GM23338 (cell line): ENCODE data around the gene CGRRF1.

Source experiments
- CREB1 ChIP-seq: fragments of 250-450 bp; sonication (Bioruptor Pico); IDR thresholded peaks from 2 replicates; pipeline ENCODE4 v1.5.0; 2020; ENCODE audit warnings: low read depth, mild to moderate bottlenecking, moderate library complexity
- EZH2 ChIP-seq: fragments of 200-600 bp; sonication (generic); IDR thresholded peaks from one replicate; pipeline ENCODE4 v1.8.0; 2017; ENCODE audit warnings: antibody characterized with exemption, mild to moderate bottlenecking, low read depth; ENCODE audit not compliant: unreplicated experiment
- EZH2phosphoT487 ChIP-seq: fragments of 200-600 bp; sonication (generic); IDR thresholded peaks from one replicate; pipeline ENCODE4 v1.8.1; 2018; ENCODE audit warnings: antibody characterized with exemption; ENCODE audit not compliant: unreplicated experiment
- JUNB ChIP-seq: IDR thresholded peaks from one replicate; pipeline ENCODE4 v1.6.1; 2016; ENCODE audit warnings: antibody characterized with exemption; ENCODE audit not compliant: unreplicated experiment
- NANOG ChIP-seq: IDR thresholded peaks from 2 replicates; pipeline ENCODE4 v1.6.1; 2016; ENCODE audit warnings: antibody characterized with exemption, borderline replicate concordance
- POLR2AphosphoS5 ChIP-seq: IDR thresholded peaks from 2 replicates; pipeline ENCODE4 v1.6.1; 2016; ENCODE audit warnings: antibody characterized with exemption, low read depth
- STAT1 ChIP-seq: IDR thresholded peaks from one replicate; pipeline ENCODE4 v1.6.1; 2016; ENCODE audit warnings: antibody characterized with exemption; ENCODE audit not compliant: unreplicated experiment
- ZNF114 ChIP-seq: fragments of 250-450 bp; sonication (Bioruptor Pico); IDR thresholded peaks from 2 replicates; pipeline ENCODE4 v1.5.0; 2020; ENCODE audit warnings: mild to moderate bottlenecking, moderate library complexity
- ZNF331 ChIP-seq: fragments of 250-450 bp; sonication (Bioruptor Pico); IDR thresholded peaks from 2 replicates; pipeline ENCODE4 v1.5.0; 2020; ENCODE audit warnings: low read depth, mild to moderate bottlenecking, moderate library complexity
- TF ChIP-seq, protein P1 (sequence below), 2 experiments: fragments of 200-600 bp in 1 of 2; sonication (generic) in 1 of 2; conservative IDR thresholded peaks; 2 replicates each; pipeline versions ENCODE4 v1.5.1 to v1.6.1; 2016 to 2017; ENCODE audit warnings: antibody characterized with exemption in 2 of 2, low read depth in 2 of 2, mild to moderate bottlenecking in 2 of 2, moderate library complexity in 1 of 2
- TF ChIP-seq, protein P2 (sequence below): IDR thresholded peaks from one replicate; pipeline ENCODE4 v1.6.1; 2018; ENCODE audit warnings: antibody characterized with exemption; ENCODE audit not compliant: unreplicated experiment
- TF ChIP-seq, protein P3 (sequence below): IDR thresholded peaks from 2 replicates; pipeline ENCODE4 v1.6.1; 2016; ENCODE audit warnings: antibody characterized with exemption

DNA sequence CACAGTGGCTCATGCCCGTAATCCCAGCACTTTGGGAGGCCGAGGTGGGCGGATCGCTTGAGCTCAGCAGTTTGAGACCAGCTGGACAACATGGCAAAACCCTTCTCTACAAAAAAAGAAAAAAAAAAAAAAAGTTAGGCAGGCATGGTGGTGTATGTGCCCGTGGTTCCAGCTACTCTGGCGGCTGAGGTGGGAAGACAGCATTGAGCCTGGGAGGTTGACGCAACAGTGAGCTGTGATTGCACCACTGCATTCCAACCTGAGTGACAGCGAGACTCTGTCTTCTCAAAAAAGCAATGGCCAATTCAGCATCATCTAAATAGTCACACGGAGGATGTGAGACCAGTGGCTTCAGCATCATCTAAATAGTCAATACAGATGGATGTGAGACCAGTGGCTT, 46.8 kb downstream of the CGRRF1 start:
- TF ChIP-seq EZH2 (no peak), POLR2AphosphoS5 (no peak), CREB1 (CRISPR knock-in tag) (no peak), EZH2phosphoT487 (no peak), JUNB (no peak), ZNF114 (CRISPR knock-in tag) (no peak), ZNF331 (CRISPR knock-in tag) (no peak), NANOG (no peak), STAT1 (no peak)
- TF ChIP-seq, protein P1, sequence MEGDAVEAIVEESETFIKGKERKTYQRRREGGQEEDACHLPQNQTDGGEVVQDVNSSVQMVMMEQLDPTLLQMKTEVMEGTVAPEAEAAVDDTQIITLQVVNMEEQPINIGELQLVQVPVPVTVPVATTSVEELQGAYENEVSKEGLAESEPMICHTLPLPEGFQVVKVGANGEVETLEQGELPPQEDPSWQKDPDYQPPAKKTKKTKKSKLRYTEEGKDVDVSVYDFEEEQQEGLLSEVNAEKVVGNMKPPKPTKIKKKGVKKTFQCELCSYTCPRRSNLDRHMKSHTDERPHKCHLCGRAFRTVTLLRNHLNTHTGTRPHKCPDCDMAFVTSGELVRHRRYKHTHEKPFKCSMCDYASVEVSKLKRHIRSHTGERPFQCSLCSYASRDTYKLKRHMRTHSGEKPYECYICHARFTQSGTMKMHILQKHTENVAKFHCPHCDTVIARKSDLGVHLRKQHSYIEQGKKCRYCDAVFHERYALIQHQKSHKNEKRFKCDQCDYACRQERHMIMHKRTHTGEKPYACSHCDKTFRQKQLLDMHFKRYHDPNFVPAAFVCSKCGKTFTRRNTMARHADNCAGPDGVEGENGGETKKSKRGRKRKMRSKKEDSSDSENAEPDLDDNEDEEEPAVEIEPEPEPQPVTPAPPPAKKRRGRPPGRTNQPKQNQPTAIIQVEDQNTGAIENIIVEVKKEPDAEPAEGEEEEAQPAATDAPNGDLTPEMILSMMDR (conservative IDR thresholded peaks at IDR 0.05; ENCODE audit: low read depth in 2 of 2), result no peak
- TF ChIP-seq, protein P2, sequence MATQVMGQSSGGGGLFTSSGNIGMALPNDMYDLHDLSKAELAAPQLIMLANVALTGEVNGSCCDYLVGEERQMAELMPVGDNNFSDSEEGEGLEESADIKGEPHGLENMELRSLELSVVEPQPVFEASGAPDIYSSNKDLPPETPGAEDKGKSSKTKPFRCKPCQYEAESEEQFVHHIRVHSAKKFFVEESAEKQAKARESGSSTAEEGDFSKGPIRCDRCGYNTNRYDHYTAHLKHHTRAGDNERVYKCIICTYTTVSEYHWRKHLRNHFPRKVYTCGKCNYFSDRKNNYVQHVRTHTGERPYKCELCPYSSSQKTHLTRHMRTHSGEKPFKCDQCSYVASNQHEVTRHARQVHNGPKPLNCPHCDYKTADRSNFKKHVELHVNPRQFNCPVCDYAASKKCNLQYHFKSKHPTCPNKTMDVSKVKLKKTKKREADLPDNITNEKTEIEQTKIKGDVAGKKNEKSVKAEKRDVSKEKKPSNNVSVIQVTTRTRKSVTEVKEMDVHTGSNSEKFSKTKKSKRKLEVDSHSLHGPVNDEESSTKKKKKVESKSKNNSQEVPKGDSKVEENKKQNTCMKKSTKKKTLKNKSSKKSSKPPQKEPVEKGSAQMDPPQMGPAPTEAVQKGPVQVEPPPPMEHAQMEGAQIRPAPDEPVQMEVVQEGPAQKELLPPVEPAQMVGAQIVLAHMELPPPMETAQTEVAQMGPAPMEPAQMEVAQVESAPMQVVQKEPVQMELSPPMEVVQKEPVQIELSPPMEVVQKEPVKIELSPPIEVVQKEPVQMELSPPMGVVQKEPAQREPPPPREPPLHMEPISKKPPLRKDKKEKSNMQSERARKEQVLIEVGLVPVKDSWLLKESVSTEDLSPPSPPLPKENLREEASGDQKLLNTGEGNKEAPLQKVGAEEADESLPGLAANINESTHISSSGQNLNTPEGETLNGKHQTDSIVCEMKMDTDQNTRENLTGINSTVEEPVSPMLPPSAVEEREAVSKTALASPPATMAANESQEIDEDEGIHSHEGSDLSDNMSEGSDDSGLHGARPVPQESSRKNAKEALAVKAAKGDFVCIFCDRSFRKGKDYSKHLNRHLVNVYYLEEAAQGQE, result no peak
- TF ChIP-seq, protein P3, sequence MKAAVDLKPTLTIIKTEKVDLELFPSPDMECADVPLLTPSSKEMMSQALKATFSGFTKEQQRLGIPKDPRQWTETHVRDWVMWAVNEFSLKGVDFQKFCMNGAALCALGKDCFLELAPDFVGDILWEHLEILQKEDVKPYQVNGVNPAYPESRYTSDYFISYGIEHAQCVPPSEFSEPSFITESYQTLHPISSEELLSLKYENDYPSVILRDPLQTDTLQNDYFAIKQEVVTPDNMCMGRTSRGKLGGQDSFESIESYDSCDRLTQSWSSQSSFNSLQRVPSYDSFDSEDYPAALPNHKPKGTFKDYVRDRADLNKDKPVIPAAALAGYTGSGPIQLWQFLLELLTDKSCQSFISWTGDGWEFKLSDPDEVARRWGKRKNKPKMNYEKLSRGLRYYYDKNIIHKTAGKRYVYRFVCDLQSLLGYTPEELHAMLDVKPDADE, result no peak
